Stimulated activated CD8-positive, alpha-beta memory T cell treated with anti-CD3 and anti-CD28 coated beads, Interleukin-2, amount 100 ng/mL, for 1 hour (primary cell): Measurements from ENCODE around the gene ZC2HC1B.

ENCODE experiments used
- DNase-seq, 2 donors: peaks; one replicate each; pipeline ENCODE4 v3.0.0-alpha.2; 2020; ENCODE audit warnings: low read depth in 2 of 2

The ZC2HC1B gene

GRCh38 chr6:143961886-143962878 lies 97.9 kb downstream of the ZC2HC1B start:
- DNase-seq, result no peak

- DNase-seq, result no peak
Measured at GRCh38 chr6:143963158-143963919, 99.1 kb downstream of the ZC2HC1B start.

- DNase-seq, result no peak
Measured at GRCh38 chr6:143964674-143965081, 100.4 kb downstream of the ZC2HC1B start.

GRCh38 chr6:143965503-143966171 lies 101.4 kb downstream of the ZC2HC1B start:
- no peak for DNase-seq

- DNase-seq, result no peak
Measured at GRCh38 chr6:143966312-143966711, 102.0 kb downstream of the ZC2HC1B start.

GRCh38 chr6:143967706-143968376 lies 103.6 kb downstream of the ZC2HC1B start:
- DNase-seq, result no peak

- DNase-seq, result no peak
Measured at GRCh38 chr6:143969077-143969476, 104.8 kb downstream of the ZC2HC1B start.

- no peak for DNase-seq
Measured at GRCh38 chr6:143970456-143971218, 106.4 kb downstream of the ZC2HC1B start.

- no peak for DNase-seq
Measured at GRCh38 chr6:143971482-143972205, 107.4 kb downstream of the ZC2HC1B start.

- no peak for DNase-seq
Measured at GRCh38 chr6:143973097-143973966, 109.1 kb downstream of the ZC2HC1B start.

- no peak for DNase-seq
Measured at GRCh38 chr6:143974089-143974488, 109.8 kb downstream of the ZC2HC1B start.

GRCh38 chr6:143976806-143977349 lies 112.6 kb downstream of the ZC2HC1B start:
- DNase-seq, result no peak

GRCh38 chr6:143980921-143981320 lies 116.6 kb downstream of the ZC2HC1B start:
- DNase-seq, result no peak

- no peak for DNase-seq
Measured at GRCh38 chr6:143982968-143983367, 118.7 kb downstream of the ZC2HC1B start.

GRCh38 chr6:143984666-143985065 lies 120.4 kb downstream of the ZC2HC1B start:
- DNase-seq, result no peak

GRCh38 chr6:143986463-143987065 lies 122.3 kb downstream of the ZC2HC1B start:
- DNase-seq, result no peak
